ENCODE results near the gene KNL1.

GRCh38 chr15:40548610-40549009 lies 45.4 kb upstream of the KNL1 start:
- TF ChIP-seq, protein P1, sequence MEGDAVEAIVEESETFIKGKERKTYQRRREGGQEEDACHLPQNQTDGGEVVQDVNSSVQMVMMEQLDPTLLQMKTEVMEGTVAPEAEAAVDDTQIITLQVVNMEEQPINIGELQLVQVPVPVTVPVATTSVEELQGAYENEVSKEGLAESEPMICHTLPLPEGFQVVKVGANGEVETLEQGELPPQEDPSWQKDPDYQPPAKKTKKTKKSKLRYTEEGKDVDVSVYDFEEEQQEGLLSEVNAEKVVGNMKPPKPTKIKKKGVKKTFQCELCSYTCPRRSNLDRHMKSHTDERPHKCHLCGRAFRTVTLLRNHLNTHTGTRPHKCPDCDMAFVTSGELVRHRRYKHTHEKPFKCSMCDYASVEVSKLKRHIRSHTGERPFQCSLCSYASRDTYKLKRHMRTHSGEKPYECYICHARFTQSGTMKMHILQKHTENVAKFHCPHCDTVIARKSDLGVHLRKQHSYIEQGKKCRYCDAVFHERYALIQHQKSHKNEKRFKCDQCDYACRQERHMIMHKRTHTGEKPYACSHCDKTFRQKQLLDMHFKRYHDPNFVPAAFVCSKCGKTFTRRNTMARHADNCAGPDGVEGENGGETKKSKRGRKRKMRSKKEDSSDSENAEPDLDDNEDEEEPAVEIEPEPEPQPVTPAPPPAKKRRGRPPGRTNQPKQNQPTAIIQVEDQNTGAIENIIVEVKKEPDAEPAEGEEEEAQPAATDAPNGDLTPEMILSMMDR (IDR thresholded peaks at IDR 0.05): no peak
- TF ChIP-seq POLR2AphosphoS5 (IDR thresholded peaks at IDR 0.05; ENCODE audit: low read depth, low read length) (no peak), REST (IDR thresholded peaks at IDR 0.05; ENCODE audit: insufficient read depth in 1 of 2, low read depth in 2 of 2, low read length in 1 of 2) (no peak), SIN3A (IDR thresholded peaks at IDR 0.05; ENCODE audit: borderline replicate concordance, insufficient read depth, low read depth, low read length) (no peak)

Data from Panc1 (cell line).